Measurements from ENCODE around the gene TEX44. TPM values are rescaled to one million over a fixed set of nuclear protein-coding genes. Genes with fewer than 3 reads are reported as not detected.

The TEX44 gene
- total RNA-seq, 4 donors from 2014 or later, result not detected

DNA sequence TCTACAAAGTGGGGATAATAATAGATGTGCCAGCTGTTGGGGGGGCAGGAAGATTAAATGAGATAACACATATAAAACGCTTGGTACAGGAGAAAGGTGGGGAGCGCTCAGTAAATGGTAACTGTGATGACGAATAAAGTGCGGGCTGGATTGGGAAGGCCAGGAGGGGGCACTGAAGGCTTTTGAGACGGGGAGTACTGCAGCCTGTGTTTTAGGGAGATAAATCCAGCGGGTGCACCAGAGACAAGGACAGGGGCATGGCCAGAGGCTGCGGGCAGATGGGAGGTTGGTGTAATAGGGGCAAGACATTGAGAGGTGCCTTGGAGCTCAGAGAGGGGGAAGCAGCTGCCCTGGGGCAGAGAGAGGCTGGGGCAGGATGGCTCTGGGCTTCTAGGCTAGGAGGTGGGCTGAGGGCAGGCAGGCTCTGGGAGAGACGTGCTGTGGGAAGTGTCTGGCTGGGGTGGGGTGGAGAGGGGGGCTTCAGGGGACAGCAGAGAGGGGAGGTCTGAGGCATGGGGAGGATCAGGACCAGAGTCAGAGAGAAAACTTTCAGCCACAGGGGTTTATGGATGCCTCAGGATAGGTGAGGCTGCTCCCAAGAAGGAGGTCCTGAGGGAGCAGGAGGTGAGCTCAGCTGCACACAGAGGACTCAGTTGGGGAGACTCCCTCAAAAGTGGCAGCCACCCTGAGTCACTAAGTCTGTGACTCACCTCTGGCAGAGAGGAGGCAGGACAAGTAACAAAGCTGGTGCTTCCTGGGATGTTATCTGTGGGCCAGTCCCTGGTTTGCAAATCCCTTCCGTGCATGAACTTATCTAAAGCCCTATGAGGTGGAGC is 18.8 kb downstream of the TEX44 start:
- ATAC-seq (ENCODE audit: low FRiP score) (peak; percentile 7), DNase-seq (ENCODE audit: low spot score) (no peak)
- TF ChIP-seq, protein P1, sequence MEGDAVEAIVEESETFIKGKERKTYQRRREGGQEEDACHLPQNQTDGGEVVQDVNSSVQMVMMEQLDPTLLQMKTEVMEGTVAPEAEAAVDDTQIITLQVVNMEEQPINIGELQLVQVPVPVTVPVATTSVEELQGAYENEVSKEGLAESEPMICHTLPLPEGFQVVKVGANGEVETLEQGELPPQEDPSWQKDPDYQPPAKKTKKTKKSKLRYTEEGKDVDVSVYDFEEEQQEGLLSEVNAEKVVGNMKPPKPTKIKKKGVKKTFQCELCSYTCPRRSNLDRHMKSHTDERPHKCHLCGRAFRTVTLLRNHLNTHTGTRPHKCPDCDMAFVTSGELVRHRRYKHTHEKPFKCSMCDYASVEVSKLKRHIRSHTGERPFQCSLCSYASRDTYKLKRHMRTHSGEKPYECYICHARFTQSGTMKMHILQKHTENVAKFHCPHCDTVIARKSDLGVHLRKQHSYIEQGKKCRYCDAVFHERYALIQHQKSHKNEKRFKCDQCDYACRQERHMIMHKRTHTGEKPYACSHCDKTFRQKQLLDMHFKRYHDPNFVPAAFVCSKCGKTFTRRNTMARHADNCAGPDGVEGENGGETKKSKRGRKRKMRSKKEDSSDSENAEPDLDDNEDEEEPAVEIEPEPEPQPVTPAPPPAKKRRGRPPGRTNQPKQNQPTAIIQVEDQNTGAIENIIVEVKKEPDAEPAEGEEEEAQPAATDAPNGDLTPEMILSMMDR (IDR thresholded peaks at IDR 0.05), result no peak

DNA sequence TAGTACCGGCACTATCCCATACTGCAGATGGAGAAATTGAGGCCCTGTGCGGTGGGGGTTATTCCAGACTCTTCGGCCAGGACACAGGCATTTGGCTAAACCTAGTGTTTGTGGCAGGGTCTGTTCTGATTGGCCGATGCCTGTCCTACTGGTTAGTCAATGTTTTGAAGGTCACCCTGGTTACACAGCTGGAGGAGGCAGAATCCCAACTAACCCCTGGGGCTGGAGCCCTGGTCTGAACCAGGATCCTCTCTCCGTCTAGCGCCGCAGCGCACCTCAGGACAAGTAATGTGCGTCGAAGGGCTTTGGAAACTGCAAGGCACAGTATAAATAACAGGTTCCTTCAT is 19.4 kb downstream of the TEX44 start:
- DNase-seq (ENCODE audit: low spot score) (no peak), ATAC-seq (ENCODE audit: low FRiP score) (peak; percentile 16)
- TF ChIP-seq, protein P1 (IDR thresholded peaks at IDR 0.05), result no peak

DNA sequence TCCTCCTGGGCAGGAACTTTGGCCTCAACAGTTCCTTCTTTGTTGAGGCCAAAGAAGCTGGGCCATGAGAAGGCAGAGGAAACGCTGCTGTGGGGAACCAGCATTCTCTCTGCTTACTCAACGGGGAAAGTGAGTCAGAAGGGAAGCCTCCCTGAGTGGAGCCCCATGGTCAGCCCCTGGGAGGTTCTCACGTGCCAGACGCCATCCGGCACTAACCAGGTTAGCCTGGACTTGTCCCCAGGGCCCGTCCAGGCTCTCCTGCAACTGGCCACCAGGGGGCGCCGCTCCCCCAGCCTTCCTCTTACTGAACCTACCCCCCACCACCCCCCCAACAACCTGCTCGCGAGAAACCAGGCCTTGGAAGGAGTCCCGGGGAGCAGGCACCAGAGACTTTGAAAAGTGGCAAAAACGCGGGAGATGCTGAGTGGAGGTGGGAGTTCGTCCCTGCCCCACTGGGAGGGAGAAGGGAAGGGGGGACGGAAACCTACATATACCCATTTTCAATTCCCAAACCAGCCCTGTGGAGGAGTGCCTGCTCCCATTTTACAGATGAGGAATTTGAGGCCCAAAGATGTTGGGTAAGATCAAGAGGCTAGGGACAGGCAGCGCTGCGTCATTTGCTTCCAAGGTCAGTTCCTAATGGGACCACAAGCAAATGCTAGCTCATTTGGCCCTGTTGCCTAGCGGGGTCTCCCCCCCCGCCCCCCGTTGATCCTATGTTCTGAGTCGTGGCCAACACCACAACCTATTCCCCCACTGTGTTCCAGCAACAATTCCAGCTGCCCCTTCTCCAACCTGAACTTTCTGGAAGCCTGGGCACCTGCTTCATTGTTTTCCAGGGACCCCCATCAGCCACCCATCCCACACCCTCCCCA is 20.0 kb downstream of the TEX44 start:
- DNase-seq (ENCODE audit: low spot score), result peak; percentile 97
- TF ChIP-seq, protein P1 (IDR thresholded peaks at IDR 0.05), result peak in 2 of 3 donors; percentile 87 to 96
- peak; percentile 75 for ATAC-seq (ENCODE audit: low FRiP score)

DNA sequence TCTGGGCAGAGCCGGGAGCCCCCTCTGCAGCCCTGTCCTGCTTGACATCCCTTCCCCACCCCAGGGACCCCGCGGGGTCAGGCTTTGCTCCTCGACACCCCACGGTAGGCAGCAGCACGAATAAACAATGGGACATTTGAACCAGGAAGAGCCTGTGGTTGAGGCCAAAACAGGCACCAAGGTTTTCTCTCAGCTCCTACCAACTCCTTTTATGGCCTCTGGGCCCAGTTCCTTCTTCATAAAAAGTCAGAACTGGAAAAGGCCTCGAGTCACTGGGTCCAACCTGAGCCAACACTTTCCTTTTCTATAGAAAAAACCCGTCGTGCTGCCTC is 20.6 kb downstream of the TEX44 start:
- DNase-seq (ENCODE audit: low spot score) (no peak), ATAC-seq (ENCODE audit: low FRiP score) (no peak)
- TF ChIP-seq, protein P1 (IDR thresholded peaks at IDR 0.05), result no peak

DNA sequence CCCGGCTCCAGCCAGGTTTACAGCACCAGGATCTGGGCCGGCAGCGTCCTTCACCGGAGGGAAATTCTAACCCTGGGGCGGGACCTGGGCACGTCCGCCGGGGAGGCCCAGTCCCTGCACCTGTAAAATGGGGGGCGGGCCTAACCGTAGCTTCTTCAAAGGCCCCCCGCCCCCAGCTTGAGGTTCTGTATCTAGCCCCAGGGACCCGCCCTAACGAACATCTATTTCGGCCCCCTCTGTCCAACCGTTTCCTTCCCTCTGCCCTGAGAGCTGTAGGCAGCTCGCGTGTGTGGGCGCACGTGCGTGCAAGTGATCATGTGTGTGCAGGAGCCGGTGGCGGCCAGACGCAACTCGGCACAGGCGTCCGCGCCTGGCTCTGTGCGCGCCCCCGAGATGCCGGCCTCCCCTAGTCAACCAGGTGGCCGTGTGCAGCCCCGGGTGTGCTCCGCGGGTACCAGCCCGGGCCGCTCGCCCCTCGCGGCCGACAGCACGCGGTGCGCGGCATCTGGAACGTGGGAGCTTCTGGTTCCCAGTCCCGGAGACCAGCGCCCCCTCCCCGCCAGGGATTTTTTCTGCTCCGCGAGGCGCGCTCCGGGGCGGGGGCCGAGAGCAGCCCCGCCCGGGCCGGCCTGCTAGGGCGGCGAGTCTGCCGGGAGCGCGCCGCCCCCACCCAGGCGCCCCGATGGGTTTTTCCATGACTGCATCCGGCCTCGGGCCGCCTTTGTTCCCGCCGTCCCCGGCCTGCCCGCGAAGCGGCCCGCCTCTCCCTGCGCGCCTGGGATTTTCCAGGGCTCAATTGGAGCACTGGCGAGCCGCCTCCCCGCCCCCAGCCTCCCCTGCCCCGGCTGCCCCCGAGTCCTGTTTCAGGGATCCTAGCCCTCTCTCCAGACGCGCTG is 21.2 kb downstream of the TEX44 start:
- DNase-seq (ENCODE audit: low spot score) (peak; percentile 57), ATAC-seq (ENCODE audit: low FRiP score) (peak; percentile 75)
- TF ChIP-seq, protein P1 (IDR thresholded peaks at IDR 0.05), result no peak

DNA sequence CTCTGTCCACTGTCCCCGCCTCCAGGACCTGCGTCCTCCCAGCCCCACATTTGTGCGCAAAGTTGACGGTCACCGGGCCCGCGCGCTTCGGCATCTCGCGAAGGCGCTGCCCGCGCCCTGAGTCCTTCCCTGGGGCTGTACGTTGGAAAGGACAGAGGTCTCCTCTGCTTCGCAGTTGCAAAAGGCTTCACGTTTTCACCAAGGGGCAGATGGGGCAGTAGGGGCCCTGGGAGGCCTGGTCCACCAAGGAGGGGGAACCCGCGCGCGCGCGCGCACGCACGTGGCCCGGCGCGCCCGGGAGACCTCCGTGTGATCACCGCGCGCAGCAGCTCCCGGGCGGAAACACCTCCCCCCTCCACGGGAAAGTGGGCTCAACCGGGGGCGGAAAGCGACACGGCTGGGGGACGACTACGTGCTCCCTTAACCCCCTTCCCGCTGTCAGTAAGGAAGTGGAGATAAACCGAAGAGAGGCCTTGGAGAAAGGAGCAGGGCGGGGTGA is 21.9 kb downstream of the TEX44 start:
- ATAC-seq (ENCODE audit: low FRiP score) (peak; percentile 1), DNase-seq (ENCODE audit: low spot score) (no peak)
- TF ChIP-seq, protein P1 (IDR thresholded peaks at IDR 0.05), result no peak
